ENCODE data around the gene HIP1R. TPM values are rescaled to one million over a fixed set of nuclear protein-coding genes. Genes with fewer than 3 reads are reported as not detected.
A peak's percentile ranks its signal among the peaks of the same experiment; 100 is the strongest.

Gene HIP1R
- total RNA-seq, 5 donors from 2014 or later (not counting 1 experiment from before 2014, with no cell fraction given) = 108 to 123 (median 116) TPM

DNA sequence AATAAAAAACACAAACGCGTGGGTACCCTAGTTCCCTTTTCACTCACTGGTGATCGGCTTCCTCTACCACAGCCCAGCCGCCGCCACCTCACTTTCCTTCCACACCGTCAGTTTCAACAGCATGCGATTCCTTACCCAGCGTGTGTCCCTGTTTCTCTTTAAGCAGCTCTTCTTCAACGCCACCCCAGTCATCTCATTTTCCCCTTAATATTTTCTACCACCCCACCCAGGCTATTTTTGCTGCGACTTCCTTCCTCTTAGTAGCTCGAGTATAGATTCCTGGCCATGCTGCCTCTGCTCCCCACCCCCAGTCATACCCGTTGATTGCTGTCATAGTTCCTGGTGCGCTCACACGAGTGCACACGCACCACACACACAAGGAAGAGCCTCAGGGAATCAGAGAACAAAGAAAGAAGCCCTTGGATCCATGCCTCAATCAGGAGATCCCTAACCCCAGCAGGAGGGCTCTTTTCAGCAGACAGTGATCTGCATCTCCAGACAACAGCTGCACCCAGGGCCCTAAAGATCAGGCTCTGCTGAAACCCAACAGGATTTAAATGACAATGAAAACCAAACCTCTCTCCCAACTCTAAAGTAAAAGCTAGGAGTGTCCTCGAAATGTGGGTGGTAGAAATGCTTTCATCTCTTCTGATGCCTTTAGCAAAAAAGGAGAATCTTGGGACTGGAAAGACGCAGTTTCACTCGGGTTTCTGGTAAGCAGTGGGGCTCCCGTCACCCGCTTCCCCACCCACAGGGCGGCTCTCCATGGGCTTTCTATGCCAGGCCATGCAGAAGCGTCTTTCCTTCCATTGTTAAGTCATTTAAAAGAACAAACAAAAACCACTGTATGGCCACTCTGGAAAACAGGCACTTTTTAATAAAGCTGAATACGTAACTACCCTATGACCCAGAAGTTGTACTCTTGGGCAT lies 36.9 kb downstream of the HIP1R start:
- H3K4me1 Mint-ChIP-seq = peaks cover 69 to 79% (median 77%) of the 10 kb centered on the region in 3 donors
- Histone ChIP-seq H3K27me3 (replicated peaks in 1 of 2; ENCODE audit: control insufficient read depth in 2 of 2, extremely low read depth in 1 of 2, insufficient read depth in 2 of 2, low read length in 1 of 2) (no peaks in the 10 kb centered on the region), H3K4me3 (ENCODE audit: control insufficient read depth in 1 of 2, extremely low read depth in 1 of 2, low read length in 1 of 2) (peak overlapping the region; percentile 34 to 65), H3K9me3 (no peaks in the 10 kb centered on the region), H3K36me3 (ENCODE audit: control insufficient read depth in 2 of 2, extremely low read depth in 1 of 2, insufficient read depth in 1 of 2, low read length in 1 of 2) (peaks cover 4 to 39% of the 10 kb centered on the region in 2 donors), H3K4me1 (ENCODE audit: control insufficient read depth in 1 of 2, extremely low read depth in 1 of 2, insufficient read depth in 2 of 2, low read length in 2 of 2) (peaks cover 34 to 68% of the 10 kb centered on the region in 2 experiments), H3K27ac (ENCODE audit: low read length) (peak overlapping the region; percentile 79)
- peak overlapping the region; percentile 97 to 99 for H3K27ac Mint-ChIP-seq
- H3K9me3 Mint-ChIP-seq = no peaks in the 10 kb centered on the region
- 0% methylated on average over 12 of the region's 23 CpGs for WGBS (ENCODE audit: insufficient coverage)
- peaks cover 30% of the 10 kb centered on the region for H3K36me3 Mint-ChIP-seq
- POLR2A ChIA-PET = interaction anchor here (0.5 to 1.4 kb wide), 6 partner anchors 21 to 119 kb away, joined by 3 to 5 read pairs (median 4); partner anchors contain the start of gene CCDC62 (in 1 of the 2)
- ATAC-seq (replicated peaks in 1 of 4) = peak; percentile 45 to 68 (median 55)
- DNase-seq = peak in 16 of 35 experiments; percentile 22 to 50 (median 36)
- H3K27me3 Mint-ChIP-seq = no peaks in the 10 kb centered on the region
- CTCF ChIA-PET = interaction anchor here (0.6 to 1.1 kb wide), 7 partner anchors 11 to 75 kb away, joined by 3 to 4 read pairs (median 3); no protein-coding TSS in a partner anchor
- peak overlapping the region; percentile 81 to 85 (median 83) for H3K4me3 Mint-ChIP-seq

DNA sequence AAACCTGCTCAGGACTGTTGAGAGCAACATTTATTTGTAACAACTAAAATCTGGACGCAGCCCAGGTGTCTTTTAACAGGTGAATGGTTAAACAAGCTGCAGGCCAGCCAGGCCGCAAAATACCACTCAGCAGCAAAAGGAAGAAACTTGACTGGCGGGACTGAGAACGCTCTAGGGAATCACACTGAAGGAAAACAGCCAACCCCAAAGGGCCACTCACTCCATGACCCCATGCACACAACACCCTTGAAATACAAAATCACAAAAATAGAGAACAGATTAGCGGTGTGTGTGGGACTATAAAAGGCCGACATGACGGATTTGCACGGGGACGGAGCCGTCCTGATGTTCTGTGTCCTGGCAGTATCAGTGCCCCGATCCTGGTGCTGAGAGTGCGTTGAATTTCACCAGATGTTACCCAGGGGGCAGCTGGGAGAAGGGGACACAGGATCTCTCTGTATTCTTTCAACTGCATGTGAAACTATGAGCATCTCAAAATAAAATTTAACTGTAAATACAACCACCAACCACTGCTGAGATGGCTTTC lies 37.6 kb downstream of the HIP1R start:
- H3K4me3 Mint-ChIP-seq = peak overlapping the region; percentile 29 to 83 (median 81)
- CTCF ChIA-PET = interaction anchor here in 1 of 2 donors (0.6 to 0.9 kb wide), 2 partner anchors 21 to 26 kb away, joined by 3 to 4 read pairs; no protein-coding TSS in a partner anchor
- peaks cover 34% of the 10 kb centered on the region for H3K36me3 Mint-ChIP-seq
- H3K36me3 ChIP-seq (ENCODE audit: control insufficient read depth in 2 of 2, extremely low read depth in 1 of 2, insufficient read depth in 1 of 2, low read length in 1 of 2) = peaks cover 2 to 32% of the 10 kb centered on the region in 2 donors
- peaks cover 34 to 75% of the 10 kb centered on the region in 2 experiments for H3K4me1 ChIP-seq (ENCODE audit: control insufficient read depth in 1 of 2, extremely low read depth in 1 of 2, insufficient read depth in 2 of 2, low read length in 2 of 2)
- no peaks in the 10 kb centered on the region for H3K9me3 ChIP-seq
- no peak overlapping the region for H3K4me3 ChIP-seq (ENCODE audit: control insufficient read depth in 1 of 2, extremely low read depth in 1 of 2, low read length in 1 of 2)
- H3K27me3 Mint-ChIP-seq = no peaks in the 10 kb centered on the region
- no peak overlapping the region for H3K27ac ChIP-seq (ENCODE audit: low read length)
- DNase-seq = peak in 2 of 35 experiments; percentile 10 to 18
- no peaks in the 10 kb centered on the region for H3K27me3 ChIP-seq (replicated peaks in 1 of 2; ENCODE audit: control insufficient read depth in 2 of 2, extremely low read depth in 1 of 2, insufficient read depth in 2 of 2, low read length in 1 of 2)
- peak overlapping the region; percentile 97 to 99 for H3K27ac Mint-ChIP-seq
- 98% methylated on average over 10 of the region's 12 CpGs for WGBS (ENCODE audit: insufficient coverage)
- no peak for ATAC-seq (replicated peaks in 1 of 4)
- no peaks in the 10 kb centered on the region for H3K9me3 Mint-ChIP-seq
- POLR2A ChIA-PET = interaction anchor here (0.6 kb wide), 2 partner anchors 21 to 119 kb away, joined by 3 to 4 read pairs; no protein-coding TSS in a partner anchor
- peaks cover 76 to 87% (median 85%) of the 10 kb centered on the region in 3 donors for H3K4me1 Mint-ChIP-seq

DNA sequence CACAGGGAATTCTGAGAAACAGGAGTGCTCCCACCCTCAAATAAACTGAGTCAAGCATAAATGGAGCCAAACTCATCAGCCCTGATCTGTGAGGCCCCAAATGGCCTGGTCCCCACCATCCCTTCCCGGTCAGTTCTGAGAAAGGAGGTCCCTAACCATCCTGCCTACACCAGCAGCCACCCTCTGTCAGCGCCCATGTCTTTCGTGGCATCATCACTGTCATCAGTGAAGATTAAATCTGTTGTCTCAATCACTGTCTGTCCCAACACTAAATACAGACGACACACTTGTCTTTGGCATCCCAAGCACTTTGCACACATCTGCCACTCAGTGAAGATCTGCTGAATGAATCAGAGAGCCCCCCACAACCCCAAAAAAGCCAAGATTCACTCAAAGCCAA lies 38.3 kb downstream of the HIP1R start:
- Histone ChIP-seq H3K9me3 (no peaks in the 10 kb centered on the region), H3K4me3 (ENCODE audit: control insufficient read depth in 1 of 2, extremely low read depth in 1 of 2, low read length in 1 of 2) (no peak overlapping the region), H3K36me3 (ENCODE audit: control insufficient read depth in 2 of 2, extremely low read depth in 1 of 2, insufficient read depth in 1 of 2, low read length in 1 of 2) (peaks cover 0 to 26% of the 10 kb centered on the region in 2 donors), H3K27me3 (replicated peaks in 1 of 2; ENCODE audit: control insufficient read depth in 2 of 2, extremely low read depth in 1 of 2, insufficient read depth in 2 of 2, low read length in 1 of 2) (no peaks in the 10 kb centered on the region), H3K4me1 (ENCODE audit: control insufficient read depth in 1 of 2, extremely low read depth in 1 of 2, insufficient read depth in 2 of 2, low read length in 2 of 2) (peaks cover 37 to 81% of the 10 kb centered on the region in 2 experiments), H3K27ac (ENCODE audit: low read length) (no peak overlapping the region)
- ATAC-seq (replicated peaks in 1 of 4) (peak in 1 of 4 experiments; percentile 9), DNase-seq (peak in 1 of 35 experiments; percentile 11)
- peaks cover 83 to 93% (median 91%) of the 10 kb centered on the region in 3 donors for H3K4me1 Mint-ChIP-seq
- CTCF ChIA-PET = interaction anchor here in 1 of 2 donors (1.0 kb wide), 1 partner anchor 15 kb away, joined by 9 read pairs; no protein-coding TSS in a partner anchor
- H3K9me3 Mint-ChIP-seq = no peaks in the 10 kb centered on the region
- peaks cover 34% of the 10 kb centered on the region for H3K36me3 Mint-ChIP-seq
- WGBS (ENCODE audit: insufficient coverage) = 91% methylated on average over 3 of the region's 4 CpGs
- peak overlapping the region in 2 of 3 donors; percentile 28 to 83 for H3K4me3 Mint-ChIP-seq
- H3K27ac Mint-ChIP-seq = peak overlapping the region; percentile 97 to 99
- POLR2A ChIA-PET = no interaction called here
- H3K27me3 Mint-ChIP-seq = no peaks in the 10 kb centered on the region

DNA sequence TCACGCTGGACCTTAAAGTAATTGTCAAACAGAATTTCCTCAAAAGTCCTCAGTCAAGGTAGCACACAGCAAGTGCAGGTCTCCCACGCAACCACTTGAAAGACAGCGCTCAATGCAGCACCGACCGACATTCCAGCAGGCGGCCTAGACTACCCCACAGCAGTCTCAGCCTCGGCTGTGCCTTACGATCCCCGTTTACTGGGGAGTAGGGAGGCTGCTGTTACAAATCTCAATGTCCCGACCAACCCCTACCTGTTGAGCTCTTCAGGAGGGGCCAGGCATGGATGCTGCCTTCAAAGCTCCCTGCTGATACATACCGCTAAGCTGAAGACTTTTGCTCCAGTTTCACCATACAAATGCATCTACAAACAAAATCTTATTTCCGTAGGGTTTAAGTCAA lies 38.8 kb downstream of the HIP1R start:
- Histone ChIP-seq H3K9me3 (no peaks in the 10 kb centered on the region), H3K36me3 (ENCODE audit: control insufficient read depth in 2 of 2, extremely low read depth in 1 of 2, insufficient read depth in 1 of 2, low read length in 1 of 2) (peaks cover 0 to 20% of the 10 kb centered on the region in 2 donors), H3K4me1 (ENCODE audit: control insufficient read depth in 1 of 2, extremely low read depth in 1 of 2, insufficient read depth in 2 of 2, low read length in 2 of 2) (peaks cover 37 to 87% of the 10 kb centered on the region in 2 experiments), H3K4me3 (ENCODE audit: control insufficient read depth in 1 of 2, extremely low read depth in 1 of 2, low read length in 1 of 2) (peak overlapping the region in 1 of 2 donors; percentile 35), H3K27me3 (replicated peaks in 1 of 2; ENCODE audit: control insufficient read depth in 2 of 2, extremely low read depth in 1 of 2, insufficient read depth in 2 of 2, low read length in 1 of 2) (no peaks in the 10 kb centered on the region), H3K27ac (ENCODE audit: low read length) (no peak overlapping the region)
- peak; percentile 72 to 77 (median 74) for ATAC-seq (replicated peaks in 1 of 4)
- CTCF ChIA-PET = interaction anchor here (0.7 to 1.0 kb wide), 2 partner anchors 14 to 88 kb away, joined by 8 to 9 read pairs; no protein-coding TSS in a partner anchor
- POLR2A ChIA-PET = interaction anchor here in 1 of 2 donors (0.7 kb wide), 1 partner anchor 152 kb away, joined by 5 read pairs; no protein-coding TSS in a partner anchor
- DNase-seq = peak in 28 of 35 experiments; percentile 25 to 68 (median 47)
- peak overlapping the region; percentile 97 to 99 for H3K27ac Mint-ChIP-seq
- peaks cover 28% of the 10 kb centered on the region for H3K36me3 Mint-ChIP-seq
- peak overlapping the region; percentile 28 to 83 (median 46) for H3K4me3 Mint-ChIP-seq
- WGBS (ENCODE audit: insufficient coverage) = 8% methylated on average over 2 of the region's 12 CpGs
- H3K9me3 Mint-ChIP-seq = no peaks in the 10 kb centered on the region
- H3K4me1 Mint-ChIP-seq = peaks cover 85 to 94% (median 91%) of the 10 kb centered on the region in 3 donors
- H3K27me3 Mint-ChIP-seq = no peaks in the 10 kb centered on the region

DNA sequence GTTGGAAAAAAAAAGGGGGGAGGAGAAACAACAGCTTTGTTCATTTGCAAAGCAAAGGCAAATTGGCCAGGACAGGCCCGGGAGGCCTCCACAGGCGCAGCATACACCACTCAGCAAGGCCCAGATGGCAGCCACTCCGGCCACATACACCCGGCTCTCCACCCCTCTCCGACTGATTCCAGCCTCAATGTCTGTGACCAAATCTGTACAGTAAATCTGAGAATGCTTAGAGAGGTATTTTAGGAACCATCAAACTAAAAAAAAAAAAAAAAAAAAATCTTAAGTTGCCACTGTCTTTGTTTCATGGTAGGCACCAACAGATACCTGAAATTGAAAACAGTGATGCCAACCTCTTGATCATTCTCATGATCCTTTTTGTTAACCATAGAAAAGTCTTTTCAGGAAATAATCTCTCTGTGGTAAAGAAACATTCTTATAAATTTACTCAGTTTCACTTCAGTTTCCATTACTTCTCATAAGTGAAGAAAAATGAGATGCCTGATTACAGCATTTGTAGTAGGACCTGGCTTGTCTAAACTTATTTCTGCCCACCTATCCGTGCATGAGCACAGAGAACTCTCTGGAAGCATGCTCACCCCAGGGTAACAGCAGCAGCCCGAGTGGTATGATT lies 40.4 kb downstream of the HIP1R start:
- H3K4me3 Mint-ChIP-seq = peak overlapping the region in 2 of 3 donors; percentile 29 to 53
- ChIA-PET CTCF (interaction anchor here (0.6 to 0.7 kb wide), 2 partner anchors 23 to 240 kb away, joined by 3 read pairs; no protein-coding TSS in a partner anchor), POLR2A (interaction anchor here in 1 of 2 donors (1.6 kb wide), 1 partner anchor 13 kb away, joined by 13 read pairs; no protein-coding TSS in a partner anchor)

More for the DNA sequence above, 40.4 kb downstream of the HIP1R start:
- H3K4me3 ChIP-seq (ENCODE audit: control insufficient read depth in 1 of 2, extremely low read depth in 1 of 2, low read length in 1 of 2) = no peak overlapping the region
- no peaks in the 10 kb centered on the region for H3K9me3 ChIP-seq
- H3K9me3 Mint-ChIP-seq = no peaks in the 10 kb centered on the region
- peaks cover 0 to 4% of the 10 kb centered on the region in 2 donors for H3K36me3 ChIP-seq (ENCODE audit: control insufficient read depth in 2 of 2, extremely low read depth in 1 of 2, insufficient read depth in 1 of 2, low read length in 1 of 2)
- H3K27me3 Mint-ChIP-seq = no peaks in the 10 kb centered on the region
- H3K4me1 ChIP-seq (ENCODE audit: control insufficient read depth in 1 of 2, extremely low read depth in 1 of 2, insufficient read depth in 2 of 2, low read length in 2 of 2) = peaks cover 35 to 84% of the 10 kb centered on the region in 2 experiments
- no CpG with 5 or more reads among the region's 7 CpGs for WGBS (ENCODE audit: insufficient coverage)
- H3K27me3 ChIP-seq (replicated peaks in 1 of 2; ENCODE audit: control insufficient read depth in 2 of 2, extremely low read depth in 1 of 2, insufficient read depth in 2 of 2, low read length in 1 of 2) = no peaks in the 10 kb centered on the region
- ATAC-seq (replicated peaks in 1 of 4) = no peak
- peaks cover 28% of the 10 kb centered on the region for H3K36me3 Mint-ChIP-seq
- DNase-seq = peak in 1 of 35 experiments; percentile 22
- peak overlapping the region; percentile 4 for H3K27ac ChIP-seq (ENCODE audit: low read length)
- peak overlapping the region; percentile 71 to 83 for H3K27ac Mint-ChIP-seq
- peaks cover 95% of the 10 kb centered on the region in 3 donors for H3K4me1 Mint-ChIP-seq
